ENCODE results near the gene RBM33. TPM values are rescaled to one million over a fixed set of nuclear protein-coding genes. Genes with fewer than 3 reads are reported as not detected.

RBM33 gene
- total and polyA plus RNA-seq, 2 experiments from 2014 or later, result 51.1 to 53.5 TPM

- Histone ChIP-seq H3K36me3 (peaks cover 3% of the 10 kb centered on the region), H3K4me1 (ENCODE audit: low read depth) (peaks cover 11% of the 10 kb centered on the region), H3K4me3 (peak overlapping the region; percentile 92), H3K27ac (no peak overlapping the region), H3K9me3 (ENCODE audit: low read depth) (no peaks in the 10 kb centered on the region), H3K27me3 (no peaks in the 10 kb centered on the region)
- DNase-seq (ENCODE audit: low read depth in 1 of 2, low spot score in 1 of 2), result no peak
- TF ChIP-seq CTCF (IDR thresholded peaks at IDR 0.05; ENCODE audit: low read depth, low read length), result no peak
These were observed 2.2 kb downstream of the RBM33 start for GRCh38 chr7:155646669-155647068.

GRCh38 chr7:155647302-155647701, 2.8 kb downstream of the RBM33 start:
- H3K27ac ChIP-seq, result no peak overlapping the region
- H3K4me3 ChIP-seq, result no peak overlapping the region
- H3K9me3 ChIP-seq (ENCODE audit: low read depth), result no peaks in the 10 kb centered on the region
- no peak for TF ChIP-seq CTCF (IDR thresholded peaks at IDR 0.05; ENCODE audit: low read depth, low read length)
- H3K27me3 ChIP-seq, result no peaks in the 10 kb centered on the region
- H3K4me1 ChIP-seq (ENCODE audit: low read depth), result peaks cover 11% of the 10 kb centered on the region
- no peaks in the 10 kb centered on the region for H3K36me3 ChIP-seq
- no peak for DNase-seq (ENCODE audit: low read depth in 1 of 2, low spot score in 1 of 2)

- H3K4me1 ChIP-seq (ENCODE audit: low read depth), result peaks cover 11% of the 10 kb centered on the region
- DNase-seq (ENCODE audit: low read depth in 1 of 2, low spot score in 1 of 2), result no peak
- TF ChIP-seq CTCF (IDR thresholded peaks at IDR 0.05; ENCODE audit: low read depth, low read length), result no peak
- no peaks in the 10 kb centered on the region for H3K27me3 ChIP-seq
- no peak overlapping the region for H3K4me3 ChIP-seq
- H3K27ac ChIP-seq, result no peak overlapping the region
- no peaks in the 10 kb centered on the region for H3K9me3 ChIP-seq (ENCODE audit: low read depth)
- H3K36me3 ChIP-seq, result no peaks in the 10 kb centered on the region
These were observed 3.3 kb downstream of the RBM33 start for GRCh38 chr7:155647734-155648133.

GRCh38 chr7:155648752-155649339, 4.4 kb downstream of the RBM33 start:
- Histone ChIP-seq H3K27ac (no peak overlapping the region), H3K9me3 (ENCODE audit: low read depth) (no peaks in the 10 kb centered on the region), H3K36me3 (no peaks in the 10 kb centered on the region), H3K4me3 (no peak overlapping the region), H3K4me1 (ENCODE audit: low read depth) (peaks cover 11% of the 10 kb centered on the region), H3K27me3 (no peaks in the 10 kb centered on the region)
- no peak for DNase-seq (ENCODE audit: low read depth in 1 of 2, low spot score in 1 of 2)
- no peak for TF ChIP-seq CTCF (IDR thresholded peaks at IDR 0.05; ENCODE audit: low read depth, low read length)

- Histone ChIP-seq H3K27me3 (no peaks in the 10 kb centered on the region), H3K4me1 (ENCODE audit: low read depth) (peaks cover 11% of the 10 kb centered on the region), H3K27ac (no peak overlapping the region), H3K9me3 (ENCODE audit: low read depth) (no peaks in the 10 kb centered on the region), H3K36me3 (no peaks in the 10 kb centered on the region), H3K4me3 (no peak overlapping the region)
- no peak for TF ChIP-seq CTCF (IDR thresholded peaks at IDR 0.05; ENCODE audit: low read depth, low read length)
- DNase-seq (ENCODE audit: low read depth in 1 of 2, low spot score in 1 of 2), result no peak
These were observed 5.1 kb downstream of the RBM33 start for GRCh38 chr7:155649588-155649987.
